ENCODE data around the gene MNT.

GRCh38 chr17:2433696-2434095 lies 32.8 kb upstream of the MNT start:
- TF ChIP-seq EP300 (IDR thresholded peaks at IDR 0.05) (no peak), POLR2AphosphoS5 (IDR thresholded peaks at IDR 0.05) (no peak), POLR2A (IDR thresholded peaks at IDR 0.05) (no peak)
